GM18951 (cell line): ENCODE results near the gene SLC9A8.

Source experiments
- POLR2A ChIP-seq: IDR thresholded peaks from 4 replicates; pipeline ENCODE4 v1.6.1; 2011; ENCODE audit warnings: mild to moderate bottlenecking; ENCODE audit not compliant: insufficient read length, insufficient read depth; ENCODE audit errors: extremely low read depth
- in situ Hi-C: fragments of 300-500 bp; cut with MboI; formaldehyde crosslinking; loops from one replicate; pipeline ENCODE4 v1.12.0; 2022; ENCODE audit warnings: low sequenced_read_pairs, mixed read lengths, inconsistent platforms; ENCODE audit not compliant: unreplicated experiment

SLC9A8 gene

GRCh38 chr20:49856904-49857303 is 44.3 kb downstream of the SLC9A8 start:
- no peak for TF ChIP-seq POLR2A
- in situ Hi-C loops = no loop called here

GRCh38 chr20:49858076-49858585 is 45.5 kb downstream of the SLC9A8 start:
- TF ChIP-seq POLR2A = no peak
- in situ Hi-C loops = no loop called here

GRCh38 chr20:49859011-49859410 is 46.4 kb downstream of the SLC9A8 start:
- in situ Hi-C loops = no loop called here
- no peak for TF ChIP-seq POLR2A

GRCh38 chr20:49859807-49860206 is 47.2 kb downstream of the SLC9A8 start:
- no peak for TF ChIP-seq POLR2A
- in situ Hi-C loops = loop anchor here (10.0 kb wide), 1 partner anchor 505 kb away; no protein-coding TSS in a partner anchor

GRCh38 chr20:49861232-49861631 is 48.6 kb downstream of the SLC9A8 start:
- in situ Hi-C loops = loop anchor here (10.0 kb wide), 1 partner anchor 506 kb away; no protein-coding TSS in a partner anchor

- TF ChIP-seq POLR2A = no peak
- in situ Hi-C loops = loop anchor here (10.0 kb wide), 1 partner anchor 508 kb away; no protein-coding TSS in a partner anchor
Measured at GRCh38 chr20:49862607-49863200, 50.1 kb downstream of the SLC9A8 start.

GRCh38 chr20:49863666-49864065 is 51.0 kb downstream of the SLC9A8 start:
- TF ChIP-seq POLR2A = no peak
- in situ Hi-C loops = loop anchor here (10.0 kb wide), 1 partner anchor 509 kb away; no protein-coding TSS in a partner anchor

- in situ Hi-C loops = loop anchor here (10.0 kb wide), 1 partner anchor 511 kb away; no protein-coding TSS in a partner anchor
- TF ChIP-seq POLR2A = no peak
Measured at GRCh38 chr20:49865559-49865958, 52.9 kb downstream of the SLC9A8 start.

GRCh38 chr20:49866051-49866450 is 53.4 kb downstream of the SLC9A8 start:
- in situ Hi-C loops = loop anchor here (10.0 kb wide), 1 partner anchor 511 kb away; no protein-coding TSS in a partner anchor
- TF ChIP-seq POLR2A = no peak

GRCh38 chr20:49867453-49868215 is 55.0 kb downstream of the SLC9A8 start:
- no peak for TF ChIP-seq POLR2A
- in situ Hi-C loops = loop anchor here (10.0 kb wide), 1 partner anchor 513 kb away; no protein-coding TSS in a partner anchor

- in situ Hi-C loops = loop anchor here (10.0 kb wide), 1 partner anchor 514 kb away; no protein-coding TSS in a partner anchor
- TF ChIP-seq POLR2A = no peak
Measured at GRCh38 chr20:49868538-49868937, 55.9 kb downstream of the SLC9A8 start.

GRCh38 chr20:49868964-49869363 is 56.3 kb downstream of the SLC9A8 start:
- in situ Hi-C loops = loop anchor here (10.0 kb wide), 1 partner anchor 514 kb away; no protein-coding TSS in a partner anchor
- no peak for TF ChIP-seq POLR2A

- TF ChIP-seq POLR2A = no peak
- in situ Hi-C loops = no loop called here
Measured at GRCh38 chr20:49870261-49870660, 57.6 kb downstream of the SLC9A8 start.
